ENCODE measurements around the gene CT45A9. TPM values are rescaled to one million over a fixed set of nuclear protein-coding genes. Genes with fewer than 3 reads are reported as not detected.
"Not testable (repeated sequence)": the region's sequence is repeated elsewhere in the genome, so short reads cannot be mapped to it uniquely, and the experiment has no call there.

The CT45A9 gene
- total RNA-seq: not detected in 3 replicates

- not testable (repeated sequence) for H3K27me3 Mint-ChIP-seq (ENCODE audit: low read depth); H3K4me3 Mint-ChIP-seq; H3K27ac Mint-ChIP-seq; H3K36me3 Mint-ChIP-seq; DNase-seq (ENCODE audit: low spot score in 2 of 2, unreplicated experiment in 2 of 2); H3K9me3 Mint-ChIP-seq; H3K4me1 Mint-ChIP-seq
Observed at GRCh38 chrX:135871712-135872111, at the start of gene CT45A9. Gene CT45A9 (minus strand): TSS chrX:135871812. CDS start chrX:135868061, 3,751 bp downstream.

- not testable (repeated sequence) for H3K27ac Mint-ChIP-seq; H3K27me3 Mint-ChIP-seq (ENCODE audit: low read depth); H3K36me3 Mint-ChIP-seq; H3K4me3 Mint-ChIP-seq; H3K4me1 Mint-ChIP-seq; DNase-seq (ENCODE audit: low spot score in 2 of 2, unreplicated experiment in 2 of 2)
- H3K9me3 Mint-ChIP-seq: peaks cover 58% of the 10 kb centered on the region
Observed at GRCh38 chrX:135920516-135920915, 48.9 kb upstream of the CT45A9 start.

- no peak for TF ChIP-seq CTCF (IDR thresholded peaks at IDR 0.05; ENCODE audit: unreplicated experiment)
- no peak for DNase-seq (ENCODE audit: low spot score in 2 of 2, unreplicated experiment in 2 of 2)
- Mint-ChIP-seq H3K4me3 (no peak overlapping the region), H3K9me3 (peaks cover 79% of the 10 kb centered on the region), H3K27me3 (ENCODE audit: low read depth) (no peaks in the 10 kb centered on the region), H3K4me1 (no peaks in the 10 kb centered on the region), H3K27ac (no peak overlapping the region), H3K36me3 (peaks cover 1% of the 10 kb centered on the region)
Observed at GRCh38 chrX:135914404-135914803, 42.8 kb upstream of the CT45A9 start.

GRCh38 chrX:135910251-135910650, 38.6 kb upstream of the CT45A9 start:
- Mint-ChIP-seq H3K36me3 (no peaks in the 10 kb centered on the region), H3K4me3 (no peak overlapping the region), H3K27me3 (ENCODE audit: low read depth) (no peaks in the 10 kb centered on the region), H3K27ac (no peak overlapping the region), H3K9me3 (peaks cover 89% of the 10 kb centered on the region), H3K4me1 (no peaks in the 10 kb centered on the region)
- TF ChIP-seq CTCF (IDR thresholded peaks at IDR 0.05; ENCODE audit: unreplicated experiment): no peak
- no peak for DNase-seq (ENCODE audit: low spot score in 2 of 2, unreplicated experiment in 2 of 2)

GRCh38 chrX:135893294-135893817, 21.7 kb upstream of the CT45A9 start, which contains the start of the genes CT45A10 and SAGE1:
Gene CT45A10 (minus strand): TSS chrX:135893444. CDS start chrX:135885344, 8,100 bp downstream.
Gene SAGE1 (plus strand): TSS chrX:135893716. CDS start chrX:135896243, 2,527 bp downstream.
- no peaks in the 10 kb centered on the region for H3K27me3 Mint-ChIP-seq (ENCODE audit: low read depth)
- H3K36me3 Mint-ChIP-seq: no peaks in the 10 kb centered on the region
- no peak for TF ChIP-seq CTCF (IDR thresholded peaks at IDR 0.05; ENCODE audit: unreplicated experiment)
- no peaks in the 10 kb centered on the region for H3K4me1 Mint-ChIP-seq
- H3K4me3 Mint-ChIP-seq: no peak within 1 kb of the TSS
- no peak within 1 kb of the TSS for H3K27ac Mint-ChIP-seq
- H3K9me3 Mint-ChIP-seq: peaks cover 60% of the 10 kb centered on the region
- DNase-seq (ENCODE audit: low spot score in 2 of 2, unreplicated experiment in 2 of 2): no peak

- H3K27me3 Mint-ChIP-seq (ENCODE audit: low read depth): no peaks in the 10 kb centered on the region
- H3K4me3 Mint-ChIP-seq: no peak overlapping the region
- H3K36me3 Mint-ChIP-seq: no peaks in the 10 kb centered on the region
- H3K9me3 Mint-ChIP-seq: peaks cover 56% of the 10 kb centered on the region
- H3K4me1 Mint-ChIP-seq: no peaks in the 10 kb centered on the region
- H3K27ac Mint-ChIP-seq: no peak overlapping the region
- DNase-seq (ENCODE audit: low spot score in 2 of 2, unreplicated experiment in 2 of 2): no peak
- TF ChIP-seq CTCF (IDR thresholded peaks at IDR 0.05; ENCODE audit: unreplicated experiment): no peak
Observed at GRCh38 chrX:135892781-135893180, 21.2 kb upstream of the CT45A9 start.

Measured in mesothelial cell of epicardium (in vitro differentiated cells).